ENCODE measurements around the gene ATP5F1A. TPM values are rescaled to one million over a fixed set of nuclear protein-coding genes. Genes with fewer than 3 reads are reported as not detected.

Gene ATP5F1A
- total RNA-seq, 2 donors from 2014 or later: 1,001 to 1,121 TPM

GRCh38 chr18:46080156-46080555, 17.9 kb downstream of the ATP5F1A start:
- intact Hi-C loops (cut with DNase I): no loop called here
- ATAC-seq (no peak), DNase-seq (no peak)

DNA sequence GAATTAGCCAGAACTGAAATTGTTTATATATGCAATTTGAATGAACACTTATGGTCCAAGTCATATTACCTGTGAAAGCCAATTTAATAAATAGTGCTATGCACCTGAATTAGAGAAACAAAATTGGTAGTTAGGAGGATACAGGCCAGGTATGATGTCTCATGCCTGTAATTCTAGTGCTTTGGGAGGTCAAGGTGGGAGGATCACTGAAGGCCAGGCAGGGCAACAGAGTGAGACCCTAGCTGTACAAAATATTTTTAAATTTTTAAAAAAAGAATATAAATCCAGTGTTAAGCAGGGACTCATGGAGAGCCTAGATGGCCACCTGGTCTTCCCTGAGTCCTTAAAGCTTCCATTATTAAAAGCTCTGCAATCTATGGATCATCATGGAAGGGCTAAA, 18.8 kb downstream of the ATP5F1A start:
- intact Hi-C loops (cut with DNase I): loop anchor here in 1 of 2 donors (10.0 kb wide), 1 partner anchor 105 kb away; no protein-coding TSS in a partner anchor
- DNase-seq: no peak
- ATAC-seq: no peak

DNA sequence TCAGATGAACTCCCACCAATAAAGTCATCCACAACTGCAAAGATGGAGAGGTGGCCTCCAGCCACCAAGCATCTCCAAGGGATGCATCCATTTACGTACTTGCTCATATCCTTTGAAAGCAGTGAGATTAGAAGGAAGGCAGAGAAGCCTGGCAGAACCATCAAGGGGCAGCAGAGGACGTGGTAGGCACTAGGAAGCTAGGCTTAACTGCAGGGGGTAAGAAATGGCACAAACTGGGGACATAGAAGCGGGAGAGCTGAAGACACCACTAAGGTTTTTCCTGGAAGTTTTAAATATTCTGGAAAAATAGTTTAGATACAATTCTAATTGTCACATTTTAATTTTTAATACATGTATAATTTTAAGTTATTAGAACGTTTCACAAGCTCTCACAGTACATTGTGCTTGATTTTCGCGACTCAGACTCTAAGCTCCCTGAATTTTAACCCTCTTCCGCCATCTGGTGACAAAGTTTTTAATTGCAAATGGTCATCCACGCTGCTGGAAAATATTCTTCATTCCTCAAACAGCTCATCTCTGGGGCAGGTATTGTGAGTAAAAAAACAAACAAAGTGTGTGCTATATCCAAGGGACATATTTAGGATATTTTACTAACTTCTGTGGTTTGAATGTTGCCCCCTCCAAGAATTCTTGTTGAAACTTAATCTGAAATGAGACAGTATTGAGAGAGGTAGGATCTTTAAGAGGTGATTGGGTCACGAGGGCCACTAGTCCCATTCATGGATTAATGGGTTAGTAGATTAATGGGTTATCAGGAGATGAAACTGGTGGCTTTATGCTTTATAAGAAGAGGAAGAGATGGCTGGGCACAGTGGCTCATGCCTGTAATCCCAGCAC, 24.4 kb downstream of the ATP5F1A start:
- intact Hi-C loops (cut with DNase I): loop anchor here in 1 of 2 donors (10.0 kb wide), 1 partner anchor 99 kb away; no protein-coding TSS in a partner anchor
- ATAC-seq (peak; percentile 16 to 32), DNase-seq (no peak)

DNA sequence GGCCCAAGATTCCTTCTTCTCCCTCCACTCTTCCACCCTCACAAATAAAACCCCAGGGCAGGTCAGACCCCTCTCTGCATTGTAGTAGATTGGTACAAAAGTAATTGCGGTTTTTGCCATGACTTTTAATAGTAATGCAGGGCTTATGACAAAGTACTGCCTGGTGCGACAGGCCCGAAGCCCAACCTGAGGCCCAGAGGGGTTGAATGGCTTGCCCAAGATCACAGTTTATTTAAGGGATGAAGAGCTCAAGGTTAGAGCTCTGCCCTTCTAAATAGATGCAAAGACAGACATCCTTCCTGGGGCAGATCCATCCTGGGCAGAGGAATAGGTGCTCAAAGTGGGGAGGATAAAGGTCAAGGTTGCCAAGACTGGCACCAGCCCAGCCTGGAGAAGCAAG, 25.1 kb downstream of the ATP5F1A start:
- no peak for ATAC-seq
- intact Hi-C loops (cut with DNase I): loop anchor here in 1 of 2 donors (10.0 kb wide), 1 partner anchor 98 kb away; no protein-coding TSS in a partner anchor
- no peak for DNase-seq

GRCh38 chr18:46072376-46072867, 25.7 kb downstream of the ATP5F1A start:
- DNase-seq (no peak), ATAC-seq (no peak)
- intact Hi-C loops (cut with DNase I): loop anchor here in 1 of 2 donors (10.0 kb wide), 1 partner anchor 98 kb away; no protein-coding TSS in a partner anchor

DNA sequence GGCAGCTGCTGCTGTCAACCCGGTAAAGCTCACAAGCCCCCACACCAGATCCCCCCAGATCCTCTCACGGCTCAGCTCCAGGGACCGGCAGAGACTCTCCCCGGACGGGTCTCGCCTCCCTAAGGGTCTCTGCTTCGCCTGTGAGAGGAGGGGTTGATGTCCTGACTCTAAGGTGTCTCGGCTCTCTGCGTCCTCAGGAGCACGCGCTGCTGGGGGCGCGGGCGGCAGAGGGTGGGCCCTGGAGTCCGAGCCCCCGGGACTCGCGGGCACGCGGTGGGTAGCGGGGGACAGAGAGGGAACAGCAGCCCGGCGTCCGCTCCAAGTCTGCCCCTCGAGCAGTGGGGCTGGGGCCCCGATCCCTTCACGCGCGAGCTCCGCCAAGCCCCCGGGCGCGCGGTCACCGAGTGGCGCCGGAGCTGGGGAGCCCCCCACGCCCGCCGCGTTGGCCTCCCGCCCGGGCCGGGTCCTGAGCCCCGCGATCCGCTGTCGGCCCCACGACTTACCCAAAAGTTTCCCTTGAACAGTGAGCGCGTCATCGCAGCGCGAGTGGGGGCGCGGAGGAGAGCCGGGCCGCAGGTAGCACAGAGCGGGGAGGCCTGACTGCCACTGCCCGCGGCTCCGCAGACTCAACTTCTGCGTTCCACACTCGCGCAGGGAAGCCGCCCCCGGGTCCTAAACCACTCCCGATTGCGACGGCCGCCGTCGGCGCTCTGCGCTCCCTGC, 26.3 kb downstream of the ATP5F1A start, which contains the start of gene PSTPIP2:
Gene PSTPIP2, minus strand, starts transcription at position 608 of the 723 bp plus-strand sequence. Its CDS starts 72 bp downstream, at position 536.
- DNase-seq: peak; percentile 73
- intact Hi-C loops (cut with DNase I): loop anchor here in 1 of 2 donors (10.0 kb wide), 1 partner anchor 97 kb away; no protein-coding TSS in a partner anchor

GRCh38 chr18:46070815-46071652, 27.1 kb downstream of the ATP5F1A start:
- DNase-seq (no peak), ATAC-seq (peak; percentile 4)
- intact Hi-C loops (cut with DNase I): loop anchor here in 1 of 2 donors (10.0 kb wide), 1 partner anchor 96 kb away; no protein-coding TSS in a partner anchor

More for the DNA sequence above, 26.3 kb downstream of the ATP5F1A start, which contains the start of gene PSTPIP2:
- ATAC-seq: peak; percentile 82 to 84

GRCh38 chr18:46070232-46070631, 27.9 kb downstream of the ATP5F1A start:
- no peak for DNase-seq
- no peak for ATAC-seq
- intact Hi-C loops (cut with DNase I): loop anchor here in 1 of 2 donors (10.0 kb wide), 1 partner anchor 95 kb away; no protein-coding TSS in a partner anchor

DNA sequence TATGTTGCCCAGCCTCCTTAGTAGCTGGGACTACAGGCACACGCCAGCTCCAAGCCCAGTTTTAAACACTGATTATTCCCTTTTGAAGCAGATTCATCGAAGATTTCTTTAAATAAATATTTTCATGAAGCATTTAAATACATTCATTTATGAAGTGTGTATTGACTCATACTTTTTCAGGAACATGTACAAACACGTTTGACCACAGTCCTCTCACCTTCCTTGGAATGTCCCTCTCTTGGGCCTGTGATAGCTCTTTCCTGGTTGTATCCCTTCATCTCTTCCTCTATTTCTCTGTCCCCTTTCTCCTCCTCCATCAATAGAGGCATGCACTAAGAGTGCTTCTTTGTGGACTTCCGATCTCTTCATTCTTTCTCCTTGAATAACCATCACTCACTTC, 28.6 kb downstream of the ATP5F1A start:
- no peak for DNase-seq
- intact Hi-C loops (cut with DNase I): loop anchor here in 1 of 2 donors (10.0 kb wide), 1 partner anchor 395 kb away; no protein-coding TSS in a partner anchor
- no peak for ATAC-seq

- ATAC-seq (no peak), DNase-seq (no peak)
- intact Hi-C loops (cut with DNase I): loop anchor here in 1 of 2 donors (10.0 kb wide), 1 partner anchor 394 kb away; no protein-coding TSS in a partner anchor
These were observed 29.3 kb downstream of the ATP5F1A start for GRCh38 chr18:46068763-46069162.

- DNase-seq (no peak), ATAC-seq (no peak)
- intact Hi-C loops (cut with DNase I): loop anchor here in 1 of 2 donors (10.0 kb wide), 1 partner anchor 393 kb away; no protein-coding TSS in a partner anchor
These were observed 30.6 kb downstream of the ATP5F1A start for GRCh38 chr18:46067438-46068007.

DNA sequence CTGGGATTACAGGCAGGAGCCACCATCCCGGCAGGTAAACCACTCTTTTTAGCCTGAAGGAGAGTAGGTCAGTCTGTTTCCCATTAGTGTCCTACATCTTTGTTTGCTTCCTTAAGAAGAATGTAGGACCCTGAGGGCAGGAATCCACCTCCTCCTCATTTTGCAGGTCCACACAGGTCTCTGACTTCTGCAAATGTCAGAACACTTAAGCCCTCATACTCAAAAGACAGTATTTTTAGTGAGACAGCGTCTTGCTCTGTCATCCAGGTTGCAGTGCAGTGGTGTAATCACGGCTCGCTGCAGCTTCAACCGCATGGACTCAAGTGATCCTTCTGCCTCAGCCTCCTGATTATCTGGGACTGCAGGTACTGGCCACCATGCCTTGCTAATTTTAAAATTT, 35.3 kb downstream of the ATP5F1A start:
- no peak for DNase-seq
- intact Hi-C loops (cut with DNase I): loop anchor here in 1 of 2 donors (10.0 kb wide), 1 partner anchor 388 kb away; no protein-coding TSS in a partner anchor
- no peak for ATAC-seq

- DNase-seq: no peak
- ATAC-seq: no peak
- intact Hi-C loops (cut with DNase I): loop anchor here in 1 of 2 donors (10.0 kb wide), 1 partner anchor 387 kb away; no protein-coding TSS in a partner anchor
These were observed 36.3 kb downstream of the ATP5F1A start for GRCh38 chr18:46061796-46062195.

DNA sequence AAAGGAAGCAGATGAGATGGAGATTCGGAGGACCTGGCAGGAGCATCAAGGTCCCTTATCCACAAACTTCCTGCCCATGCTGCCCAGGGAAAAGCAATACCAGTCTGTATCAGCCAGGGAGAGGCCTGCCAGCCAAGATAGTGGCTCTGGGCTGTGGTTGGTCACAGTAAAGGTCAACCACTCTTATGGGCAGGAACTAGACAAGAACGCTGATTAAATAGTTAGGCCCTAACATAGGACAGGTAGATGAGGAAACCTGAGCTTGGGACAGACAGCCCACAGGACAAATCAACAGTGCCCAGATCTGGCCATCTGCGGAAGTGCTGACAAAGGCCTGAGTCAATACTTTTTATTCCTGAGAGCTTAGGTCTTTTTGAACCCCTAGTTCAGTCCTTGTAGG, 36.7 kb downstream of the ATP5F1A start:
- no peak for DNase-seq
- intact Hi-C loops (cut with DNase I): loop anchor here in 1 of 2 donors (10.0 kb wide), 1 partner anchor 387 kb away; no protein-coding TSS in a partner anchor
- no peak for ATAC-seq

DNA sequence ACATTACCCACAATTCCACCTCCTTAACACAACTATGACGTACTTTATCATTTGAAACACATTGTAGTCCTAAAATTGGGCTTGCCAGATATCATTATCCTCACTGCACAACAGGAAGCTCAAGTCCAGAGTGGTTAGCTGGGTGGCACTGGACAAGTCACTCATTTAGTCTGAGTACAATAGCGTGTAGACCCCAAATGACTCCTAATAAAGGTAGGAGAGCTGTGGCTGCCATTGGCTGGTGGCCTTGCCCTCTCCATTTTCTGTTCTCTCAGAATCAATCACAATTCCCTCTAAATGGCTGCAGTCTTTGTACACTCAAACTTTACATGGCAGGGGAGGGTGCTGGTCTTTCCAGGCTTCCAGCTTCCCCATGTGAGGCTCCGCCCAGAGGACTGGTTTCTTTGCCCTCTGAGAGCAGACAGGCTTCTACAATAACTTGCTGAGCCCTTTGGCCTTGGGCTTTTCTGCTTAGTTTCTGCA, 37.7 kb downstream of the ATP5F1A start:
- DNase-seq: no peak
- no peak for ATAC-seq
- intact Hi-C loops (cut with DNase I): loop anchor here in 1 of 2 donors (10.0 kb wide), 1 partner anchor 386 kb away; no protein-coding TSS in a partner anchor

DNA sequence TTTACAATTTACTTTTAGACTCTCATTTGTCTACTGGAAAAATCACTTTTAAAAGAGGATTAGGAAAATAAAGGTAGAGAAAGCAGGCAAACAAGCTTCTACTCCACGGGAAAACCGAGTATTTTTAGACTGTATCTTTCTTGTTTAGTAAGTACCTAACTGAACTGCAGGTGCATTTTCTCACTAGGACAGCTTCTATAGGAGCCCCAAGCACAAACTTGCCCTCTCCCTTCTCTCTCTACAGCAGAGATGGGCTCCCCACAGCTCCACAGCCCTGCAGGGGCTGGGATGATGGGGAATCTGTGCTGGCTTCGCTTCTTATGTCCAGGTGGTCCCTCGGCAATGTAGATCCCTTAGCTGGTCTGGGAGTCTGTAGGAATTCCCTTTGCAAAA, 42.3 kb downstream of the ATP5F1A start:
- ATAC-seq (no peak), DNase-seq (no peak)
- intact Hi-C loops (cut with DNase I): no loop called here
